ENCODE measurements around the gene SPOCK1.

The SPOCK1 gene

DNA sequence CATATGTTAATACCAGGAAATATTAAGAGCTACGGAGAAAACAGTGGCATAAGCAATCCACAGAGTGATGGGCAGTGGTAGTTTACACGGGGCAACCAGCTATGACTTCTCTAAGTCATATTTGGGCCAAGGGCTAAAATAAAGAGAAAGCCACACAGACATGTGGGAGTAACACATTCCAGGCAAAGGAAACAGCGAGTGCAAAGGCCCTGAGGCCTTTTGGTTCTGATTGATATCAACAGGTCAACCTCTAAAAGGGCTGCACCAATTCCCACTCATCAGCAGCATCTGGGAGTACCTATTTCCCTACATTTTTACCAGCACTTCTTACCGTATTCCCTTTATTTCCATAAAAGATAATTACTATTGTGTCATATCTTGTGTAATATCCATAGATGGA, 173.4 kb downstream of the SPOCK1 start:
- in situ Hi-C loops (cut with MboI; ENCODE audit: low pct_unique_long_range_greater_than_20kb, low sequenced_read_pairs, unreplicated experiment) = loop anchor here (25.0 kb wide), 1 partner anchor 162 kb away; the partner anchor contains the start of gene SPOCK1
- no peak for DNase-seq (ENCODE audit: low spot score)
- TF ChIP-seq, protein P1, sequence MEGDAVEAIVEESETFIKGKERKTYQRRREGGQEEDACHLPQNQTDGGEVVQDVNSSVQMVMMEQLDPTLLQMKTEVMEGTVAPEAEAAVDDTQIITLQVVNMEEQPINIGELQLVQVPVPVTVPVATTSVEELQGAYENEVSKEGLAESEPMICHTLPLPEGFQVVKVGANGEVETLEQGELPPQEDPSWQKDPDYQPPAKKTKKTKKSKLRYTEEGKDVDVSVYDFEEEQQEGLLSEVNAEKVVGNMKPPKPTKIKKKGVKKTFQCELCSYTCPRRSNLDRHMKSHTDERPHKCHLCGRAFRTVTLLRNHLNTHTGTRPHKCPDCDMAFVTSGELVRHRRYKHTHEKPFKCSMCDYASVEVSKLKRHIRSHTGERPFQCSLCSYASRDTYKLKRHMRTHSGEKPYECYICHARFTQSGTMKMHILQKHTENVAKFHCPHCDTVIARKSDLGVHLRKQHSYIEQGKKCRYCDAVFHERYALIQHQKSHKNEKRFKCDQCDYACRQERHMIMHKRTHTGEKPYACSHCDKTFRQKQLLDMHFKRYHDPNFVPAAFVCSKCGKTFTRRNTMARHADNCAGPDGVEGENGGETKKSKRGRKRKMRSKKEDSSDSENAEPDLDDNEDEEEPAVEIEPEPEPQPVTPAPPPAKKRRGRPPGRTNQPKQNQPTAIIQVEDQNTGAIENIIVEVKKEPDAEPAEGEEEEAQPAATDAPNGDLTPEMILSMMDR (IDR thresholded peaks at IDR 0.05; ENCODE audit: extremely low read depth, insufficient read depth, missing control alignments) = no peak

GRCh38 chr5:137320056-137321045, 178.8 kb downstream of the SPOCK1 start:
- in situ Hi-C loops (cut with MboI; ENCODE audit: low pct_unique_long_range_greater_than_20kb, low sequenced_read_pairs, unreplicated experiment) = no loop called here
- peak; percentile 69 for DNase-seq (ENCODE audit: low spot score)
- TF ChIP-seq, protein P1 (IDR thresholded peaks at IDR 0.05; ENCODE audit: extremely low read depth, insufficient read depth, missing control alignments) = peak; percentile 76

DNA sequence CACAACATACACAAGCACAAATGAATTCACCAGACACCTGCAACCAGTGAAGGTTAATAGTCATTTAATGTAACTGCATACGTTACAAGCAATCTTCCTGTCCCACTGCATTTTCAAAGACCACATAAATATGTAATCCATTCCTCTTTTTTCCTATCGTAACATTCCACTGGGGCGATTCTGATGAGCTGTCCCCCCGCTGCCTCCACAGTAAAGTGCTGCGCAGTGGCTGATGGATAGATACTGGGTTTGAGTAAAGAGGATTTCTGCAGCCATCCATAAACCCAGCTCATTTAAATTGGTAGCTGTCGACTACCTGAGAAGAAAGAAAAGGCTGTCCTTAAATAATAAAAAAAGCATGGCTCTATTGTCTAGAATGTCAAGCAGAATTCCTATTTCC, 181.1 kb downstream of the SPOCK1 start:
- in situ Hi-C loops (cut with MboI; ENCODE audit: low pct_unique_long_range_greater_than_20kb, low sequenced_read_pairs, unreplicated experiment) = no loop called here
- TF ChIP-seq, protein P1 (IDR thresholded peaks at IDR 0.05; ENCODE audit: extremely low read depth, insufficient read depth, missing control alignments) = no peak

GRCh38 chr5:137316346-137316736, 182.8 kb downstream of the SPOCK1 start:
- TF ChIP-seq, protein P1 (IDR thresholded peaks at IDR 0.05; ENCODE audit: extremely low read depth, insufficient read depth, missing control alignments) = no peak
- no peak for DNase-seq (ENCODE audit: low spot score)
- in situ Hi-C loops (cut with MboI; ENCODE audit: low pct_unique_long_range_greater_than_20kb, low sequenced_read_pairs, unreplicated experiment) = no loop called here

More for the DNA sequence above, 181.1 kb downstream of the SPOCK1 start:
- no peak for DNase-seq (ENCODE audit: low spot score)

GRCh38 chr5:137315534-137316345, 183.4 kb downstream of the SPOCK1 start:
- TF ChIP-seq, protein P1 (IDR thresholded peaks at IDR 0.05; ENCODE audit: extremely low read depth, insufficient read depth, missing control alignments) = no peak
- in situ Hi-C loops (cut with MboI; ENCODE audit: low pct_unique_long_range_greater_than_20kb, low sequenced_read_pairs, unreplicated experiment) = no loop called here
- no peak for DNase-seq (ENCODE audit: low spot score)

DNA sequence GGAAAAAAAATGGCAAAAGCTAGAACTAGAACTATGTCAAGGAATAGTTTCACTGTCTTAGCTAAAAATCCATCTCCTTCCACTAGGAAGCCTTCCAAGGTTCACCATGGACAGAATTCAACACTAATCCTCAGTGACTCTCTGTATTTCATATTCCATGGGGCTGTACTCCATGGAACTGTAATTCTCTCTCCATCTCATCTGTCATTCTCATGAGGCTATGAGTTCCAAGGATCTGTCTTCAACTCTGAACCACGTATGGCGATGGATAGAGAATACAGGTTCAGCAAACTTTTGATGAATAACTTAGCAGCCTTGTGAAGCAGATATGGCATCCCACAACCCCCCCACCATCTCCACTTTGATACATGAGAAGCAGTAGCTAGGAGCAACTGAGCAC, 184.0 kb downstream of the SPOCK1 start:
- in situ Hi-C loops (cut with MboI; ENCODE audit: low pct_unique_long_range_greater_than_20kb, low sequenced_read_pairs, unreplicated experiment) = no loop called here
- DNase-seq (ENCODE audit: low spot score) = no peak
- TF ChIP-seq, protein P1 (IDR thresholded peaks at IDR 0.05; ENCODE audit: extremely low read depth, insufficient read depth, missing control alignments) = no peak
